Neural progenitor cell (in vitro differentiated cells): ENCODE measurements around the gene FKBP10. TPM values are rescaled to one million over a fixed set of nuclear protein-coding genes. Genes with fewer than 3 reads are reported as not detected.

Experiments used
- DNase-seq: peaks from one replicate; pipeline ENCODE4 v3.0.0-alpha.2; 2016; ENCODE audit warnings: low spot score
- H2AFZ ChIP-seq: fragments of 200-600 bp; sonication (generic); replicated peaks from 2 replicates; pipeline ENCODE4 v1.6.1; 2016; ENCODE audit warnings: antibody characterized with exemption
- H3F3A ChIP-seq: fragments of 200-600 bp; sonication (generic); 2 replicates; pipeline ENCODE4 v1.6.1; 2016; ENCODE audit warnings: antibody characterized with exemption, low read depth
- H3K27ac ChIP-seq: fragments of 200-600 bp; sonication (generic); 2 replicates; pipeline ENCODE4 v1.5.1; 2016; ENCODE audit warnings: mild to moderate bottlenecking
- H3K27me3 ChIP-seq: fragments of 200-600 bp; sonication (generic); 2 replicates; pipeline ENCODE4 v1.6.1; 2016; ENCODE audit warnings: mild to moderate bottlenecking, moderate library complexity
- H3K36me3 ChIP-seq: fragments of 200-600 bp; sonication (generic); 2 replicates; pipeline ENCODE4 v1.5.1; 2016
- H3K4me1 ChIP-seq: fragments of 200-600 bp; sonication (generic); 2 replicates; pipeline ENCODE4 v1.6.1; 2016; ENCODE audit warnings: mixed run types
- H3K4me2 ChIP-seq: fragments of 200-600 bp; sonication (generic); 2 replicates; pipeline ENCODE4 v1.6.1; 2016
- H3K4me3 ChIP-seq: fragments of 200-600 bp; sonication (generic); 2 replicates; pipeline ENCODE4 v1.5.1; 2016
- H3K79me2 ChIP-seq: fragments of 200-600 bp; sonication (generic); 2 replicates; pipeline ENCODE4 v1.6.1; 2016; ENCODE audit warnings: low read depth
- H3K9ac ChIP-seq: fragments of 200-600 bp; sonication (generic); 2 replicates; pipeline ENCODE4 v1.6.1; 2016
- H3K9me3 ChIP-seq: fragments of 200-600 bp; sonication (generic); 2 replicates; pipeline ENCODE4 v1.5.1; 2016; ENCODE audit warnings: low read depth
- H4K20me1 ChIP-seq: fragments of 200-600 bp; sonication (generic); 2 replicates; pipeline ENCODE4 v1.6.1; 2016; ENCODE audit warnings: low read depth
- H3K27ac Mint-ChIP-seq: 3 replicates; pipeline ENCODE4 v1.8.0; 2021; ENCODE audit warnings: mixed read lengths
- H3K27me3 Mint-ChIP-seq: 2 replicates; pipeline ENCODE4 v1.8.0; 2022; ENCODE audit warnings: low read depth, mild to moderate bottlenecking, inconsistent platforms, moderate library complexity, mixed read lengths; ENCODE audit not compliant: insufficient read depth
- H3K36me3 Mint-ChIP-seq: 3 replicates; pipeline ENCODE4 v1.8.0; 2021; ENCODE audit warnings: mixed read lengths
- H3K4me1 Mint-ChIP-seq: 3 replicates; pipeline ENCODE4 v1.8.0; 2021; ENCODE audit warnings: mixed read lengths
- H3K4me3 Mint-ChIP-seq: 3 replicates; pipeline ENCODE4 v1.8.0; 2021; ENCODE audit warnings: mild to moderate bottlenecking, moderate library complexity, mixed read lengths
- H3K9me3 Mint-ChIP-seq: 3 replicates; pipeline ENCODE4 v1.8.0; 2020; ENCODE audit warnings: mixed read lengths
- EZH2 ChIP-seq: fragments of 200-600 bp; sonication (generic); IDR thresholded peaks from 2 replicates; pipeline ENCODE4 v1.6.1; 2017; ENCODE audit warnings: antibody characterized with exemption, mild to moderate bottlenecking, moderate library complexity
- EZH2phosphoT487 ChIP-seq: fragments of 200-600 bp; sonication (generic); IDR thresholded peaks from 2 replicates; pipeline ENCODE4 v1.6.1; 2017; ENCODE audit warnings: antibody characterized with exemption
- total RNA-seq: library from RNA; depleted of rRNA; stranded (reverse); fragments of >200 nt; gene quantifications from 2 replicates; pipeline ENCODE4 v1.2.3, GENCODE V29; 2015; ENCODE audit warnings: low replicate concordance
- TF ChIP-seq, protein P1 (sequence below): fragments of 200-600 bp; sonication (generic); IDR thresholded peaks from 2 replicates; pipeline ENCODE4 v1.5.1; 2017; ENCODE audit warnings: antibody characterized with exemption, mild to moderate bottlenecking

The FKBP10 gene
- total RNA-seq, 1 donor from 2014 or later = 108 TPM

- peak overlapping the region; percentile 34 for H3K4me2 ChIP-seq
- TF ChIP-seq, protein P1, sequence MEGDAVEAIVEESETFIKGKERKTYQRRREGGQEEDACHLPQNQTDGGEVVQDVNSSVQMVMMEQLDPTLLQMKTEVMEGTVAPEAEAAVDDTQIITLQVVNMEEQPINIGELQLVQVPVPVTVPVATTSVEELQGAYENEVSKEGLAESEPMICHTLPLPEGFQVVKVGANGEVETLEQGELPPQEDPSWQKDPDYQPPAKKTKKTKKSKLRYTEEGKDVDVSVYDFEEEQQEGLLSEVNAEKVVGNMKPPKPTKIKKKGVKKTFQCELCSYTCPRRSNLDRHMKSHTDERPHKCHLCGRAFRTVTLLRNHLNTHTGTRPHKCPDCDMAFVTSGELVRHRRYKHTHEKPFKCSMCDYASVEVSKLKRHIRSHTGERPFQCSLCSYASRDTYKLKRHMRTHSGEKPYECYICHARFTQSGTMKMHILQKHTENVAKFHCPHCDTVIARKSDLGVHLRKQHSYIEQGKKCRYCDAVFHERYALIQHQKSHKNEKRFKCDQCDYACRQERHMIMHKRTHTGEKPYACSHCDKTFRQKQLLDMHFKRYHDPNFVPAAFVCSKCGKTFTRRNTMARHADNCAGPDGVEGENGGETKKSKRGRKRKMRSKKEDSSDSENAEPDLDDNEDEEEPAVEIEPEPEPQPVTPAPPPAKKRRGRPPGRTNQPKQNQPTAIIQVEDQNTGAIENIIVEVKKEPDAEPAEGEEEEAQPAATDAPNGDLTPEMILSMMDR = no peak
- no peak for TF ChIP-seq EZH2
- no peak for TF ChIP-seq EZH2phosphoT487
- H3K4me3 Mint-ChIP-seq = peak overlapping the region; percentile 52
- no peaks in the 10 kb centered on the region for H3K36me3 Mint-ChIP-seq
- H3K27me3 ChIP-seq = no peaks in the 10 kb centered on the region
- no peak overlapping the region for H3K9ac ChIP-seq
- H3K27ac ChIP-seq = no peak overlapping the region
- H3K9me3 Mint-ChIP-seq = no peaks in the 10 kb centered on the region
- peaks cover 53% of the 10 kb centered on the region for H3F3A ChIP-seq
- H3K27me3 Mint-ChIP-seq = peaks cover 8% of the 10 kb centered on the region
- peaks cover 80% of the 10 kb centered on the region for H3K79me2 ChIP-seq
- peak overlapping the region; percentile 41 for H3K27ac Mint-ChIP-seq
- no peaks in the 10 kb centered on the region for H3K9me3 ChIP-seq
- no peak for DNase-seq
- H3K4me3 ChIP-seq = no peak overlapping the region
- H3K4me1 ChIP-seq = peaks cover 35% of the 10 kb centered on the region
- H2AFZ ChIP-seq = no peak overlapping the region
- H3K36me3 ChIP-seq = no peaks in the 10 kb centered on the region
- H3K4me1 Mint-ChIP-seq = peaks cover 40% of the 10 kb centered on the region
- peaks cover 48% of the 10 kb centered on the region for H4K20me1 ChIP-seq
Measured at GRCh38 chr17:41782142-41782541, 30.7 kb upstream of the FKBP10 start.

DNA sequence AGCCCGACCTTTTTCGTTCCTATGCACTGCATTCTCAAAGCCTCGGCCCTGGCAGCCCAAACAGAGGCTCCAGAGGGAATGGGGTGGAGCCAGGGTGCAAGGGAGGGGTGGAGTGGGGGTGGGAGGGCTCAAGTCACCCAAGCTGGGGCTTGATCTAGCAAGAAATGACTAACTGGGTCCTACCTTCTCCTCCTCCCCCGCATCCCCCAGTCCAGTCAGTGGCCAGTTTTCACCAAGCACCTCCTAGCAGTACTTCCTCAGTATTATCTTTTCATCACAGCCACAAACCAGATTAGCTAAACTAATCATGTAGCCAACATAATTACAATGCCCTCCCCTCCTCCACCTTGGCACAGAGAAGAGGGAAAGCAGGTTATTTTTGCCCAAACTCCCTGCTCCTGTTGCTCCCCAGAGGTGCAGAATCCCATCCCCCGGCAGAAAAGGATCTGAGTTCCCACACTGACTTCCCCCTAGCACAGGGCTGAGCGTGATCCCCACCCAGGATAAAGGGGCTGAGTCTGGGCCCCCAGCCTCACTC lies 28.5 kb upstream of the FKBP10 start:
- H3K4me2 ChIP-seq = peak overlapping the region; percentile 95
- DNase-seq = peak; percentile 76

GRCh38 chr17:41785091-41785858 lies 27.5 kb upstream of the FKBP10 start:
- DNase-seq = peak; percentile 94
- peaks cover 10% of the 10 kb centered on the region for H3K27me3 Mint-ChIP-seq
- peak overlapping the region; percentile 83 for H3K4me3 ChIP-seq
- H3K4me1 Mint-ChIP-seq = peaks cover 35% of the 10 kb centered on the region
- H3K36me3 ChIP-seq = no peaks in the 10 kb centered on the region
- no peaks in the 10 kb centered on the region for H3K27me3 ChIP-seq
- H3K36me3 Mint-ChIP-seq = no peaks in the 10 kb centered on the region
- H3K27ac ChIP-seq = peak overlapping the region; percentile 89
- TF ChIP-seq EZH2phosphoT487 = no peak
- H3K4me2 ChIP-seq = peak overlapping the region; percentile 95
- peaks cover 40% of the 10 kb centered on the region for H3F3A ChIP-seq
- H3K4me3 Mint-ChIP-seq = peak overlapping the region; percentile 90
- H3K9ac ChIP-seq = peak overlapping the region; percentile 20
- peaks cover 29% of the 10 kb centered on the region for H4K20me1 ChIP-seq
- H3K4me1 ChIP-seq = peaks cover 23% of the 10 kb centered on the region
- peaks cover 51% of the 10 kb centered on the region for H3K79me2 ChIP-seq
- H3K9me3 ChIP-seq = no peaks in the 10 kb centered on the region
- peak overlapping the region; percentile 85 for H3K27ac Mint-ChIP-seq
- no peak overlapping the region for H2AFZ ChIP-seq
- no peaks in the 10 kb centered on the region for H3K9me3 Mint-ChIP-seq

More for the DNA sequence above, 28.5 kb upstream of the FKBP10 start:
- no peaks in the 10 kb centered on the region for H3K36me3 ChIP-seq
- peaks cover 36% of the 10 kb centered on the region for H4K20me1 ChIP-seq
- no peaks in the 10 kb centered on the region for H3K27me3 ChIP-seq
- peaks cover 40% of the 10 kb centered on the region for H3F3A ChIP-seq
- Mint-ChIP-seq H3K9me3 (no peaks in the 10 kb centered on the region), H3K27me3 (peaks cover 4% of the 10 kb centered on the region), H3K4me1 (peaks cover 35% of the 10 kb centered on the region), H3K36me3 (no peaks in the 10 kb centered on the region), H3K4me3 (peak overlapping the region; percentile 90), H3K27ac (peak overlapping the region; percentile 85)
- H3K4me3 ChIP-seq = peak overlapping the region; percentile 83
- H3K27ac ChIP-seq = peak overlapping the region; percentile 89
- peaks cover 61% of the 10 kb centered on the region for H3K79me2 ChIP-seq
- no peak for TF ChIP-seq EZH2
- TF ChIP-seq EZH2phosphoT487 = no peak
- TF ChIP-seq, protein P1 = no peak
- H2AFZ ChIP-seq = no peak overlapping the region
- peak overlapping the region; percentile 10 for H3K9ac ChIP-seq
- H3K4me1 ChIP-seq = peaks cover 23% of the 10 kb centered on the region
- no peaks in the 10 kb centered on the region for H3K9me3 ChIP-seq

- Histone ChIP-seq H3K9ac (peak overlapping the region; percentile 20), H2AFZ (no peak overlapping the region), H3K27ac (peak overlapping the region; percentile 89), H3K4me1 (peaks cover 23% of the 10 kb centered on the region), H3K27me3 (no peaks in the 10 kb centered on the region), H3K9me3 (no peaks in the 10 kb centered on the region), H3K4me3 (peak overlapping the region; percentile 83), H4K20me1 (peaks cover 25% of the 10 kb centered on the region), H3F3A (peaks cover 40% of the 10 kb centered on the region), H3K4me2 (peak overlapping the region; percentile 95), H3K79me2 (peaks cover 45% of the 10 kb centered on the region), H3K36me3 (no peaks in the 10 kb centered on the region)
- H3K27me3 Mint-ChIP-seq = peaks cover 10% of the 10 kb centered on the region
- H3K27ac Mint-ChIP-seq = no peak overlapping the region
- peak overlapping the region; percentile 90 for H3K4me3 Mint-ChIP-seq
- peak; percentile 57 for DNase-seq
- TF ChIP-seq EZH2 = no peak
- TF ChIP-seq, protein P1 = no peak
- H3K36me3 Mint-ChIP-seq = no peaks in the 10 kb centered on the region
- peaks cover 37% of the 10 kb centered on the region for H3K4me1 Mint-ChIP-seq
- H3K9me3 Mint-ChIP-seq = no peaks in the 10 kb centered on the region
Measured at GRCh38 chr17:41785859-41786226, 27.0 kb upstream of the FKBP10 start.
